Suppressor macrophage treated with lipopolysaccharide for 4 hours (primary cell): ENCODE measurements around the gene RNF7.
A peak's percentile ranks its signal among the peaks of the same experiment; 100 is the strongest.
"Not testable (repeated sequence)": the region's sequence is repeated elsewhere in the genome, so short reads cannot be mapped to it uniquely, and the experiment has no call there.

Experiments
- DNase-seq: peaks from one replicate; pipeline ENCODE4 v3.0.0-alpha.2; 2020

Gene RNF7

GRCh38 chr3:141738022-141738890 is at the start of gene RNF7:
TSS of gene RNF7 (plus strand) at chr3:141738298. CDS start at chr3:141738342, 44 bp downstream.
- DNase-seq: peak; percentile 98

- peak; percentile 78 for DNase-seq
Measured at GRCh38 chr3:141690431-141691072, 47.5 kb upstream of the RNF7 start.

- DNase-seq: not testable (repeated sequence)
Measured at GRCh38 chr3:141691471-141691870, 46.6 kb upstream of the RNF7 start.

GRCh38 chr3:141692973-141693372 is 45.1 kb upstream of the RNF7 start:
- not testable (repeated sequence) for DNase-seq

GRCh38 chr3:141699324-141699723 is 38.8 kb upstream of the RNF7 start:
- no peak for DNase-seq

- no peak for DNase-seq
Measured at GRCh38 chr3:141699897-141700296, 38.2 kb upstream of the RNF7 start.

- DNase-seq: not testable (repeated sequence)
Measured at GRCh38 chr3:141703367-141703766, 34.7 kb upstream of the RNF7 start.

- no peak for DNase-seq
Measured at GRCh38 chr3:141707741-141708203, 30.3 kb upstream of the RNF7 start.

GRCh38 chr3:141708367-141708766 is 29.7 kb upstream of the RNF7 start:
- peak; percentile 68 for DNase-seq

- DNase-seq: no peak
Measured at GRCh38 chr3:141709126-141709770, 28.9 kb upstream of the RNF7 start.

GRCh38 chr3:141710121-141710520 is 28.0 kb upstream of the RNF7 start:
- no peak for DNase-seq

GRCh38 chr3:141710888-141711616 is 27.0 kb upstream of the RNF7 start:
- DNase-seq: no peak

- no peak for DNase-seq
Measured at GRCh38 chr3:141714671-141715070, 23.4 kb upstream of the RNF7 start.

- peak; percentile 19 for DNase-seq
Measured at GRCh38 chr3:141722081-141722480, 16.0 kb upstream of the RNF7 start.

GRCh38 chr3:141722648-141723047 is 15.4 kb upstream of the RNF7 start:
- DNase-seq: no peak

- DNase-seq: no peak
Measured at GRCh38 chr3:141723255-141723654, 14.8 kb upstream of the RNF7 start.

GRCh38 chr3:141724186-141724585 is 13.9 kb upstream of the RNF7 start:
- no peak for DNase-seq

- DNase-seq: no peak
Measured at GRCh38 chr3:141725036-141725435, 13.1 kb upstream of the RNF7 start.

GRCh38 chr3:141726483-141726882 is 11.6 kb upstream of the RNF7 start:
- DNase-seq: no peak

- DNase-seq: no peak
Measured at GRCh38 chr3:141728355-141728892, 9.7 kb upstream of the RNF7 start.

- no peak for DNase-seq
Measured at GRCh38 chr3:141729240-141729639, 8.9 kb upstream of the RNF7 start.

- no peak for DNase-seq
Measured at GRCh38 chr3:141735176-141735575, 2.9 kb upstream of the RNF7 start.
